Measurements from ENCODE around the gene SERP2.

Gene SERP2

GRCh38 chr13:44414716-44415115, 41.1 kb downstream of the SERP2 start:
- no peak overlapping the region for H3K4me3 ChIP-seq (ENCODE audit: low read depth, low read length)
- DNase-seq (ENCODE audit: low read depth), result no peak
- TF ChIP-seq, protein P1, sequence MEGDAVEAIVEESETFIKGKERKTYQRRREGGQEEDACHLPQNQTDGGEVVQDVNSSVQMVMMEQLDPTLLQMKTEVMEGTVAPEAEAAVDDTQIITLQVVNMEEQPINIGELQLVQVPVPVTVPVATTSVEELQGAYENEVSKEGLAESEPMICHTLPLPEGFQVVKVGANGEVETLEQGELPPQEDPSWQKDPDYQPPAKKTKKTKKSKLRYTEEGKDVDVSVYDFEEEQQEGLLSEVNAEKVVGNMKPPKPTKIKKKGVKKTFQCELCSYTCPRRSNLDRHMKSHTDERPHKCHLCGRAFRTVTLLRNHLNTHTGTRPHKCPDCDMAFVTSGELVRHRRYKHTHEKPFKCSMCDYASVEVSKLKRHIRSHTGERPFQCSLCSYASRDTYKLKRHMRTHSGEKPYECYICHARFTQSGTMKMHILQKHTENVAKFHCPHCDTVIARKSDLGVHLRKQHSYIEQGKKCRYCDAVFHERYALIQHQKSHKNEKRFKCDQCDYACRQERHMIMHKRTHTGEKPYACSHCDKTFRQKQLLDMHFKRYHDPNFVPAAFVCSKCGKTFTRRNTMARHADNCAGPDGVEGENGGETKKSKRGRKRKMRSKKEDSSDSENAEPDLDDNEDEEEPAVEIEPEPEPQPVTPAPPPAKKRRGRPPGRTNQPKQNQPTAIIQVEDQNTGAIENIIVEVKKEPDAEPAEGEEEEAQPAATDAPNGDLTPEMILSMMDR (IDR thresholded peaks at IDR 0.05; ENCODE audit: control insufficient read depth, extremely low read depth, insufficient read depth), result no peak

DNA sequence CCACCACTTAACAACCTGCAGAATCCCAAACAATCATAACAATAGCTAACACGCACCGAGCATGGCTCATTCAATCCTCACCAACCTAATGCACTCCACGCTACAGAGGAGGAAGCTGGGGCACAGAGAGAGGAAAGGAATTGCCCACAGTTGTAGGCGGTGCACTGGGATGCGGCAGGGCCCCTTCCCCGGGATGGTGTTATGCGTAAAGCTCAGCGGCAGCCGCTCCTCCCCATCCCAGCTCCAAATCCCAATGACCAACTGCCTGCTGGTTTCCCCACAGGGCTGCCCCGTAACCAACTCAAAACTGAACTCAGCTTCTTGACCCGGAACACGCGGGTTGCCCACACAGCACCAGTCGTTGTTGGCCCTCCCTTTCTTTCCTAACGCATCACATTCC, 42.2 kb downstream of the SERP2 start:
- TF ChIP-seq, protein P1 (IDR thresholded peaks at IDR 0.05; ENCODE audit: control insufficient read depth, extremely low read depth, insufficient read depth), result no peak
- H3K4me3 ChIP-seq (ENCODE audit: low read depth, low read length), result no peak overlapping the region
- DNase-seq (ENCODE audit: low read depth), result no peak

DNA sequence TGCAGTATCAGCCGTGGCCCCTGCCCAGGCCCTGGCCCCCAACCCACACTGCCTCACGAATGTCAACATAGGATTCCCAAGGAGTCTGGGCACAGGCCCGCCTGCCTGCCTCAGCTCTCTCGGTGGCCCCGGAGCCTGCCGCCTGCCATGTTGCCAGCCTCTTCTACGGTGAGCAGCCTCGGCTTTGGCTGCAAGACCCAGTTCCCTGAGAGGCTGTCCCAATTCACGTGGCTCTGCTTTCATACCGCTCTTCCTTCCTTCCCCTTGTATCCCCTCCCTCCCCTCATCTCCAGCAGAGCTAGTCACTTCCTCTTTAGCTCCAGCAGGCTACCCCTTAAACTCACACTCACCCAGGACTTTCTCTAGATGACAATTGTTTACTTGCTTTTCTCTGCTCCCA, 42.7 kb downstream of the SERP2 start:
- TF ChIP-seq, protein P1 (IDR thresholded peaks at IDR 0.05; ENCODE audit: control insufficient read depth, extremely low read depth, insufficient read depth), result no peak
- DNase-seq (ENCODE audit: low read depth), result no peak
- no peak overlapping the region for H3K4me3 ChIP-seq (ENCODE audit: low read depth, low read length)

DNA sequence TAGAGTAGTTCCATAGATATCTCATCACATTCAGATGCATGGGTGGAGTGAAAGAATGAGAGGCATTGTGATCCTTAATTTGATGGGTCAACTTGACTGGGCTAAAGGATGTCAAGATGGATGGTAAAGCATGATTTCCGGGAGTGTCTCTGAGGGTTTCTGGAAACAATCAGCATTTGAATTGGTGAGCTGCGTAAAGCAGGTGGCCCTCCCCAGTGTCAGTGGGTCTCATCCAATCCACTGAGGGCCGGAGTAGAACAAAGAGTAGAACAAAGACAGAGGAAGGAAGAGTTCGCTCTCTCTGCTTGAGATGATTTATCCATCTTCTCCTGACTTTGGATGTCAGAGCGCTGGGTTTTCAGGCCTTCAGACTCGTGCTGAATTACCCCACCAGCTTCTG, 43.1 kb downstream of the SERP2 start:
- no peak for DNase-seq (ENCODE audit: low read depth)
- H3K4me3 ChIP-seq (ENCODE audit: low read depth, low read length), result no peak overlapping the region
- TF ChIP-seq, protein P1 (IDR thresholded peaks at IDR 0.05; ENCODE audit: control insufficient read depth, extremely low read depth, insufficient read depth), result no peak

DNA sequence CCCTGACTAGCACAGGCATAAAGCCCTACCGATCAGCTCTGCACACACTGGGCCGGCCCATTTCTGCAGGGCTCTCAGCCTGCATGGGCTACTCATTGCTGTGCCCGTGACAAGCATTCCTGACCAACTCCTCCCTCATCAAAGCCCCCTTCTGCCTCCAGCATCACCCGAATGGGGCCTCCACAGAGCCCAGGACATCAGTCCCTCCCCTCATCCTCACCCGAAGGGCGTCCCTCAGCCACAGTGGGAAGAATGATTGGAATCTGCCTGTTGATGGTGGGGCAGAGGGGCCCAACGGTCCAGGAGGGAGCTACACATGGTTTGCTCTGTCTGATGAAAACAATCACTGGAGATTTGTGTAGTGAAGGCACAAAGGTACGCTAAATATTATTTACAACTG, 43.8 kb downstream of the SERP2 start:
- H3K4me3 ChIP-seq (ENCODE audit: low read depth, low read length), result no peak overlapping the region
- no peak for DNase-seq (ENCODE audit: low read depth)
- TF ChIP-seq, protein P1 (IDR thresholded peaks at IDR 0.05; ENCODE audit: control insufficient read depth, extremely low read depth, insufficient read depth), result no peak

- TF ChIP-seq, protein P1 (IDR thresholded peaks at IDR 0.05; ENCODE audit: control insufficient read depth, extremely low read depth, insufficient read depth), result no peak
- DNase-seq (ENCODE audit: low read depth), result no peak
- no peak overlapping the region for H3K4me3 ChIP-seq (ENCODE audit: low read depth, low read length)
Measured at GRCh38 chr13:44417876-44418275, 44.3 kb downstream of the SERP2 start.

DNA sequence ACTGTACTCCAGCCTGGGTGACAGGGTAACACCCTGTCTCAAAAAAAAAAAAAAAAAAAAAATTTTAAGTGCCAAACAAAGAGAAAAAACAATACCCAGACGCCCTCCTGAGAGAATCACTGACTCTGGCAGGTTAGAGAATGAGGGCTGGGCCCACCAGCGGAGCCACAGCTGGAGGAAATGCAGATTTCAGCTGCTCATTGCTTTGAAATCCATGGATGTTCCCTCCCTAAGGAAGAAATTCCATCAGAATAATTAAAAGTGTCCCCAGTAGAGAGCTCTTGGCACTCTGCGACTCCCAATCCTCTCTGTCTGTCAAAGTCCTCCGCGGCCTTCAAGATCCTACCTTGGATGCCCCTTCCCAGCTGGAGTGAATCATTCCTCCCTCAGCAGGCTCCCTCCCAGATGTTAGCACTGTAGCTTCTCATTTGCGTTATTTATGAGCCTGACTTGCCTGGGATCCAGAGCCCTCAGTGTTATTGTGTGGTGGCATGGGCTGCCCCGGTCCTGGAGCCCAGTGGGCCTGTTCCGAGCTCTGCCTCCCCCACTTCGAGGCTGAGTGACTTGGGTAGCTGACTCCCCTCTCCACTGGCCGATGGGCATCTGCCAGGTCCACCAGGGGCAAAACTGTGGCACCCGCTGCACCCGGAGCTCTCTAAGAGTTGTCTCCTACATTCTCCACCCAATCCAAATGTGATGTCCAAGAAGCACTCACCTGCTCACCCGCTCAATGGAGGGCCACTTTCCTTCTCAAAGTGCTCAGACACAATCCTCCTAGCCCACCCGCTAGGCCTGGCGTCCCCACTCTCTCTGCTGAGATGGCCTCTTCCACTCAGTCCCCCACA, 47.0 kb downstream of the SERP2 start:
- H3K4me3 ChIP-seq (ENCODE audit: low read depth, low read length), result no peak overlapping the region
- DNase-seq (ENCODE audit: low read depth), result no peak
- TF ChIP-seq, protein P1 (IDR thresholded peaks at IDR 0.05; ENCODE audit: control insufficient read depth, extremely low read depth, insufficient read depth), result no peak

All from LNCaP clone FGC (cell line).